GM18508 (cell line): ENCODE results near the gene NCOR1.
"Not testable (repeated sequence)": the region's sequence is repeated elsewhere in the genome, so short reads cannot be mapped to it uniquely, and the experiment has no call there.

ENCODE experiments used
- ATAC-seq: cut with Tn5 transposase; IDR thresholded peaks from one replicate; pipeline ENCODE4 v1.9.1; 2021; ENCODE audit warnings: moderate number of reproducible peaks; ENCODE audit not compliant: insufficient read depth, unreplicated experiment

NCOR1 gene

GRCh38 chr17:16215965-16216316 is 607 bp upstream of the NCOR1 start:
- ATAC-seq = no peak

- no peak for ATAC-seq
These were observed 397 bp downstream of the NCOR1 start for GRCh38 chr17:16215002-16215272.

DNA sequence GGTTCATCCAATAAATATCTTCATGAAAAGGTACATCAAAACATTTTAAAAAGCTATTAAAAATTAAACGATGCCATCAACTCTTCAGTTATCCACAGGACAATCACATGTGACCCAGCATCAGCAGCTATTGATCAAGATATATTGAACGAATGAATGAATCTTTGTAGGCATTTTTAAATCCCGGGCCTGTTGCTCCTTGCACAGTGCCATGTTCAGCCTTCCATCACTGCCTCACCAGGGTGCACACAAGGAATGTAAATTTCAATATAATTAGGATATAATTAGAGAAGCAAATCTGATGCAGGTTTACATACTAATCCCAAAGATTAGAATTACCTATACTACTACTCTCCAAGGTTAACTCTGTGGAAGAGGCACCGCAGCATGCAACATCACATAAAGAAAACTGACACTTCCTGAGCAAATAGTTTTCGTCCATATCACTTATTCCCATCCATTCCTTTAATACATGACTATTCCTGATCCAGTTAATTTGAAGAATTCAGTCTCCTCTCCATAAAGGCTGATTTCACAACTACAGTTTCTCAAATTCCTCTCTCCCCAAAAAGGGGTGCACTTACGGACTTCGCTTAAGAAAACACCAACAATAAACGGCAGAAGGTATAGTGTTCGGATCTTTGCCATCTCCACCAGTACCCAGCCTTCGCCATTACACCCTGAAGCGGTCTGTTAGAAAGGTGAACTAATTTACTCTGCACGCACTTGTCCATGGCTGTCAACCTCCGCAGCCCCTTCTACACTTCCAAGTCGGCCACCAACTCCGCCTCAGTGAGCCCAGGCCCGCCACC is 938 bp downstream of the NCOR1 start:
- ATAC-seq = no peak

DNA sequence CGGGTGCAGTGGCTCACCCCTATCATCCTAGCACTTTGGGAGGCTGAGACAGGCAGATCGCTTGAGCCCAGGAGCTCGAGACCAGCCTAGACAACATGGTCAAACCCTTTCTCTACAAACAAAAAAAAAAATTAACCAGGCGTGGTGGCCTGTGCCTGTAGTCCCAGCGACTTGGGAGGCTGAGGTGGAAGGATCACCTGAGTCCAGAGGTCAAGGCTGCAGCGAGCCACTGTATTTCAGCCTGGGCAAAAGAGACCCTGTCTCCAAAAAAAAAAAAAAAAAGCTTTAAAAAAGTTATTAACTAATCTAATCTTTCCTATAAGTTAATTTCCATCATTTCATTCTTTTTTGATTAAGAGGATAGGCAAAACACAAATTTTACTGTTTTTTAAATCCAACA is 2.5 kb downstream of the NCOR1 start:
- ATAC-seq = no peak

DNA sequence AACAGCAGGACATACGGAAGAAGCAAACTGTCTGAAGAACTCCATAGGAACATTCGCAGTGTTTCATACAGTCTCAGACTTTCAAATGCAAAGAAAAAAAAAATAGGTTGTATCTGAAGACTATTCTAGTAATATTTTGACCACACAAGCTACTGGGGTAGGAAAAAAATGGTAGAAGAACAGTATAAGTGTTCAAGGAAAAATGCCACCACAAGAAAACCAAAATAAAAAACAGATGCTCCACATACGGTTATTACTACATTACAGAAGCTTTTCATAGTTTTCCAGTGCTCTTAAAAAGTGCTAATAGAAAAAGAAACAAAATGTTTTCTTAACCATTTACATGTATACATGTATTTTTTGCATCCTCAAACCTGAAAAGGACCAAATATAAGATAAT is 3.7 kb downstream of the NCOR1 start:
- ATAC-seq = no peak

- not testable (repeated sequence) for ATAC-seq
These were observed 10.6 kb downstream of the NCOR1 start for GRCh38 chr17:16204763-16205162.

DNA sequence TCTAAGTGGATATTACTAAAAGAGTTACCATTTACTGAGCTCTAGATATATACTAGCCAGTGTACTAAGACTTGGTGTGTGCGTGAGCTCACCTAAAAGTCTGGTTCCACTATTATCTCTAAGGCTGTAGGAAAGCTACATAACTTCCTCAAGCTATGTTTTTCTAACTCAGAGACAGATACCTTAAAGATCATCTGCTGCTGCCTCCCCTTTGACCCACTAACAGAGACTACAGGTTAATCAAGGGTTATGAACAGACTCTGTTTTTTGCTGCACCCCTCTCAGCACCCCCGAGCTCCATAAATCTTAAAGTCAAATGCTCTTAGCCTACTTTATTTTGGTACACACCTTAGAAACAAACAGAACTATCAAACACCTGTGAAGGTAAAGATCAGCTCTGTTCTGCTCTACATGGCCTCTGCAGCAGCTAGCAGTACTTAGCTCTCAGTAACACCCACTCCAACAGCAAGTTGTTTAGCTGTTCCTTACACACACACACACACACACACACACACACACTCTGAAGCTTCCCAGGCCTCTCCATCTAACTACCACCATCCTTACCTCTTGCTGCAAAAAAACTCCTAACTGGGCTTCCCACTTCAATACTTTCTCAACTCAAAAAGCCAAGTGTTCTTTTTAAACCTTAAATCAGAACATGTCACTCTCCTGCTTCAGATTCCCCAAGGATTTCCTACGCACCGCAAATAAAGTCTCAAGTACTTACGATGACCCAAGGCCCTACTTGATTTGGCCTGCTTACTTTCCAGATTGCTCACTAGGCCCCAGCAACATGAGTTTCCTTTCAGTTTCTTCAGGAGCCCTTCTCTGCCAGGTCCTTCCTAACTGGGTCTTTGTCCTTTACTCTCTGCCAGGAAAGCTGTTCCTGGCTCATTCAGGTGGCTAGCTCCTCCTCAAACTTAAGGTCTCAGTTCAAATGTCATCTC is 12.5 kb downstream of the NCOR1 start:
- ATAC-seq = not testable (repeated sequence)

DNA sequence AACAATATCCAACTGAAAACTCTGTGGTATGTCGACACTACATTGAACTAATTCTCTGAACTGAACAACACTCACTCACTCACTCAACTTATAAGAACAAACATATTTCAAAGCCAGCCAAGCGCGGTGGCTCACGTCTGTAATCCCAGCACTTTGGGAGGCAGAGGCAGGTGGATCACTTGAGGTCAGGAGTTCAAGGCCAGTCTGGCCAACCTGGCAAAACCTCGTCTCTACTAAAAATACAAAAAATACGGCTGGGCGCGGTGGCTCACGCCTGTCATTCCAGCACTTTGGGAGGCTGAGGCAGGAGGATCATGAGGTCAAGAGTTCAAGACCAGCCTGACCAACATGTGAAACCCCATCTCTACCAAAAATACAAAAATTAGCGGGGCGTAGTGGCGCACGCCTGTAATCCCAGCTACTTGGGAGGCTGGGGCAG is 13.6 kb downstream of the NCOR1 start:
- ATAC-seq = not testable (repeated sequence)

DNA sequence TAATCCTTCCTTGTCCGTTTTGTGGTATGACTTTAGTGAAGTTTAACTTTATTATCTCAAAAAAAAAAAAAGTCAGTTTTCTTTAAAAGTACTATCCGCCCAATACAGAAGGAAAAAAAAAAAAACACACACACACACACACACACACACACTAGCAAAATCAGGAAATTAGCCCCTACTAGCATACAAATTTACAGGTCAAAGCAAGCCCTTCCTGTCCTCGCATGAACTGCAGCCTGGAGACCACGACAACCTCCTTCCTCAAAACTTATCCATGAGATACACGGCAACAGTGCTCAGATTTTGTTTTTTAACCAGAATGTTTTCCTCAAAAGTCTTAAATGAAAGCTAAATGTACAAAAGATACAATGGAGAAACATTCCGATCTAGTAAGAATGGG is 16.2 kb downstream of the NCOR1 start:
- ATAC-seq = no peak

GRCh38 chr17:16197276-16197675 is 18.1 kb downstream of the NCOR1 start:
- no peak for ATAC-seq

- ATAC-seq = not testable (repeated sequence)
These were observed 21.0 kb downstream of the NCOR1 start for GRCh38 chr17:16194307-16194835.

DNA sequence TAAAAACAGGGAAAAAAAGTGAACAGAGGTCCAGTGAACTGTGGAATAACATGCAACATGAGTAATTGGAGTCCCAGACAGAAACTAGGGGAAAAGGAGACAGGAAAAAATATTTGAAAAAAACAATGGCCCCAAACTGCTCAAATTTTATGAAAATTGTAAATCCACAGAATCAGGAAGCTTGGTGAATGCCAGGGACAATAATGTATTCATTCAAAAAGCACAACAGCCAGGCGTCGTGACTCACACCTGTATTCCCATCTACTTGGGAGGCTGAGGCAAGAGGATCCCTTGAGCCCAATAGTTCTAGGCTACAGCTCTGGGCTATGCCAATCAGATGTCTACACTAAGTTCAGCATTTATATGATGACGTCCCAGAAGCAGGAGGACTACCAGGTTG is 23.7 kb downstream of the NCOR1 start:
- ATAC-seq = no peak

DNA sequence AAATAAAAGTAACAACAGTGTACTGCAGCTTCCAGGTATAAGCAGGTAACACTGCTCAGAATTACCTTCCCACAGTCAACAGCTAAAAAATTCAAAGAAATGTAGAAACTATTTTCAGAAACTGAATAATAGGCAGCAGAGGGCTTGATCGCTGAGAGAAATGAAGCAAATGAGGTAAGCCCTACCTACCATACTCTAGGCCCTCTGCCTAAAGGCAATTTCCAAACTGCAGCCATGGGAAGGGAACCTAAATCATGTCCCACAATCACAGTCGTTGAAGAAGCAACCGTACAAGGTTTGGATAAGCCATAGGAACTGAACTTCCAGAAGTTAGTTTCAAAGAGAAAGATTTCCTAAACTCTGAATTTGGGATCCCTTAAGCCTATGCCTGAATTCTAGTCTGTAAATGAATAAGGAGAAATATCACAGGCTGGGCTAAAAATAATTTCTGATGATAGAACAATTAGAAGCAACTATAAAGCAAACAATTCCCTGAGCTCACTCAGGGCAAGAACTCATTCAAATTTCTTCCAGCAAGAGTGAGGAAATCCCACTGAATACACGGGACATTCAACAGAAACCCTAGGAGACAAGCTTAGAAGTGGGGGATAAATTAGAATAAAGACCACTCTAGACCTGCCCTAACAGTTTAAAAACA is 24.5 kb downstream of the NCOR1 start:
- no peak for ATAC-seq

DNA sequence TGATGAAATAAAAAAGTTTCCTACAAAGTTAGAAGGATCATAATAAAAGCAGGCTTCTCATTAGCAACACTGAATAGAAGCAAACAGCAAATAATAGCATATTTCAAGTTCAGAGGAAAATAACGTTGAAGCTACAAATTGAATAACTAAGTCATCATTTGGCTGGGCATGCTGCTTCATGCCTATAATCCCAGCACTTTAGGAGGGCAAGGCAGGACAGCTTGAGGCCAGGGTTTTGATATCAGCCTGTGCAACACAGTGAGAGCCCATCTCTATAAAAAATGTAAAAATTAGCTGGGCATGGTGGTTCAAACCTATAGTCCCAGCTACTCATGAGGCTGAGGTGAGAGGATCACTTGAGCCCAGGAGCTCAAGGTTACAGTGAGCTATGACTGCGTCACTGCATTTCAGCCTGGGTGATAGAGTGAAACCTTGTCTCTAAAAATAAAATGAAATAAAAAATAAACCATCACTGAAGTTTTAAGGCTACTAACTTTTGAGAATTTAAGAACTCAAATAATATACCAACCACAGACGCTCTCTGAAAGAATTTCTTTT is 25.5 kb downstream of the NCOR1 start:
- ATAC-seq = no peak

DNA sequence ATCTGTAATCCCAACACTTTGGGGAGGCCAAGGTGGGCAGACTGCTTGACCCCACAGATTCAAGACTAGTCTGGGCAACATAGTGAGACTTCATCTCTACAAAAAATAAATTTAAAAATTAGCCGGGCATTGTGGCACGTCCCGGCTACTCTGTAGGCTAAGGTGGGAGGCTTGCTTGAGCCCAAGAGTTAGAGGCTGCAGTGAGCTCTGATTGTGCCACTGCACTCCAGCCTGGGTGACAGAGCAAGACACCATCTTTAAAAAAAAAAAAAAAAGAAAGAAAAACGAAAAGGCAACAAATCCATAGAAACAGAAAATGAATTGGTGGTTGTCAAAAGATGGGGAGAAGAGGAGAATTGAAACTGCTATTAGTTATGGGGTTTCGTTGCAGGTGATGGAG is 27.7 kb downstream of the NCOR1 start:
- ATAC-seq = no peak

GRCh38 chr17:16181581-16181980 is 33.8 kb downstream of the NCOR1 start:
- no peak for ATAC-seq

DNA sequence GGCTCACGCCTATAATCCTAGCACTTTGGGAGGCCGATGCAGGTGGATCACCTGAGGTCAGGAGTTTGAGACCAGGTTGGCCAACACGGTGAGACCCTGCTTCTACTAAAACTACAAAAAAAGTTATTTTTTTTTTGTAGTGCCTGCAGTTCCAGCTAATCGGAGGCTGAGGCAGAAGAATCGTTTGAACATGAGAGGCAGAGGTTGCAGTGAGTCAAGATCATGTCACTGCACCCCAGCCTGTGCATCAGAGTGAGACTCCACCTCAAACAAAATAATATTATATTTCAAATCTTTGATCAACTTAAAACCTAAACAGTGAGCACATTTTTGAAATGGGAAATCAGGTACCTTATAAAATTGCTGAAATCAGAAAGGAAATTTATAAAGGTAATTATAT is 36.5 kb downstream of the NCOR1 start:
- no peak for ATAC-seq

DNA sequence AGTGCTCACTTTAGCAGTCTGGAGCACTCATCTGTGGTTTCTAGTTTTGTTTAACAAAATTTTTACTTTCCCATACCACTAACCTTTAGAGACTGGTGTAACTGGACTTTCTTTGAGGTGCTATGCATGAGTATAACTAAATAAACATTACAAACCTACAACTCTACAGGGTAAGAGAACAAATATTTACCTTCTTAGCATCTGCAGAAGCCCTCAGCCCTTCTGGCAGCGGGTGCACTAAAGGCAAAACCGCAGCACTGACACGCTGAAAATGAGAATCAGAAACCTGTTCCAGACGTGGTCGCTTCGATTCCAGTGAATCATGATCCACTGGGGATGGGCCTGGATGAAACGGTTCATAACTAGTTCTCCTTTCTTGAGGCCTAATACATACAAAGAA is 43.7 kb downstream of the NCOR1 start:
- no peak for ATAC-seq

DNA sequence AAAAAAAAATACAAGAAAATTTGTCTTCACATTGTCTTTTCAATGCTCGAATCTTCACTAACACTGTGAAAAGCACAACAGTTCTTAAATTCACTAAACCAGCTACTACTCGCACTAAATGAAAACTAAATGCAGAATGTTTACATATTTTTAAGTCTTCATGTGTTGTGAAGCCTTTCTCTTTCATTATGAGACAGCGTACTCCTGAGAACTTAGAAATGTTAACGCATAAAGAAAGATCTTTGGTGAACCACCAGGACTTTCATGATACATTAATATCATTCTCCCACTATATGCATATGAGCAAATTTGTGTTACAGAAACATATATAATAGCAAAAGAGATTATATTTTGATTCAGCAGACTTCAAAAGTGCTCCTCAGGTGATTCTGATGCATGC is 48.6 kb downstream of the NCOR1 start:
- not testable (repeated sequence) for ATAC-seq

- no peak for ATAC-seq
These were observed 56.6 kb downstream of the NCOR1 start for GRCh38 chr17:16158714-16159113.

GRCh38 chr17:16155536-16155935 is 59.8 kb downstream of the NCOR1 start:
- no peak for ATAC-seq
